ENCODE data around the gene TANC2.

The TANC2 gene

DNA sequence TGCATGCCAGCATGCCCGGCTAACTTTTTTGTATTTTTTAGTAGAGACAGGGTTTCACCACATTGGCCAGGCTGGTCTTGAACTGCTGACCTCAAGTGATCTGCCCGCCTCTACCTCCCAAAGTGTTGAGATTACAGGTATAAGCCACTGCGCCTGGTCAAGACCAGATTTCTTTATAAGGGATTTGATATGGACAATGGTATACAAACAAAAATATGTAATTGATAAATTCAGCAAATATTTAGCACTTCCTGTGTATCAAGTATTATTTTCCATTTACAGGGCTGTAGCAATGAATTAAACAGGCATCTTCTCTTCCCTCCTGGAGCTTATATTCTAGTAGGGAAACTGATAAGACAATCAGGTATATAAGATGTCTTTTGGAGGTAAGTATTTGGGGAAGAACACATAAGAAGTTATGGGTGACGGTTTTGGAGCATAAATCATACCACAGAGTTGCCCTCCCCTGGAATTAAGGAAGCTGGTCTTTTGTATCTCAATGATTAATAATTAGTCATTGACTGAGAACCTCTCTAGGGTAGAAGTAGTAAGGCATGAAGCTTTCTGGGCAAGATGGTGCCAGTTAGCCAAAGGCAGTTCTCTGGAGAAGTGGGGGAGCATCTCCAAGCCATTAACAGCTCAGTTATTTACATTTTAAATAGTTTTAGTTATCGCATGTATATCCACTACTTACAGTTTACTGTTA lies 35.8 kb downstream of the TANC2 start:
- DNase-seq (ENCODE audit: low read depth): no peak

DNA sequence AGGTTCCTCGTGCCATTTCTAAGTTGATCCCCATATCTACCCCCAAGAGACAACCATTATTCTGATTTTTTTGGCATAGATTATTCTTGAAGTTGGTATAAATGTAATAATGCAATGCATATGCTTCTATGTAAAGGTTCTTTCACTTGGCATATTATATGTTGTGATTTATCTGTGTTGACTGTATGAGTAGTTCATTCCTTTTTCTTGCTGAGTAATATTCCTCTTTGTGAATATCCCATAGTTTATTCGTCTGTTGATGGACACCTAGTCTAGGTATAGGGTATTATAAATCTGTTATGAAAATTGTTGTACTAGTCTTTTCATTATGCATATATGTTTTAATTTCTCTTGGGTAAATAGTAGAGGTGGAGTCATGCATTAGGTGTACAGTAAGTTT lies 36.6 kb downstream of the TANC2 start:
- no peak for DNase-seq (ENCODE audit: low read depth)

DNA sequence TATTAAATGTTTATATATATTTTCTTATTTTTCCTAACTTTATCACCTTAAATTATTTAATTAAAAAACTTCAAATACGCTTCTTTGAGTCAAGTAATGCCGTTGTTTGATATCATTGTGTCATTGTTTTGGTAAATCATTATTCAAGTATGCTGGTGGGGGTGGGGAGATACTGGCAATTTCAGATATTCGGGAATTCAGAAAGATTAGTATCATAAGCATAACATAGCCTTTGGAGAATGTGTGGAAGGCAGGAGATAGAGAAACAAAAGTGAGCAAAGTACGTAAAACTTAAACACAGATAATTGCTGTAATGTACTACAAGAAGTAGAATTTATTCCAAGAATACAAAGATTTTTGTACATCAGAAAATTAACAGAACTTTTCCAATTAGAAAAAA lies 49.8 kb downstream of the TANC2 start:
- no peak for DNase-seq (ENCODE audit: low read depth)
